Endodermal cell (in vitro differentiated cells): ENCODE data around the gene RASA2. TPM values are rescaled to one million over a fixed set of nuclear protein-coding genes. Genes with fewer than 3 reads are reported as not detected.

Experiments used
- DNase-seq: peaks from one replicate; pipeline ENCODE4 v3.0.0-alpha.2; 2017
- H3K27ac ChIP-seq: 2 replicates; pipeline ENCODE4 v1.5.1; 2013; ENCODE audit warnings: mild to moderate bottlenecking, low read depth, low read length, moderate library complexity
- H3K27me3 ChIP-seq: 2 replicates; pipeline ENCODE4 v1.6.1; 2013; ENCODE audit warnings: mild to moderate bottlenecking, low read length, moderate library complexity; ENCODE audit not compliant: insufficient read depth, control insufficient read depth, poor library complexity, severe bottlenecking
- H3K36me3 ChIP-seq: 2 replicates; pipeline ENCODE4 v1.7.0; 2013; ENCODE audit warnings: mild to moderate bottlenecking, low read length, moderate library complexity; ENCODE audit not compliant: control insufficient read depth, insufficient read depth
- H3K4me1 ChIP-seq: one replicate; pipeline ENCODE4 v1.7.0; 2013; ENCODE audit warnings: low read length; ENCODE audit not compliant: control insufficient read depth, insufficient read depth
- H3K4me3 ChIP-seq: 2 replicates; pipeline ENCODE4 v1.5.1; 2013; ENCODE audit warnings: mild to moderate bottlenecking, low read length, moderate library complexity
- H3K9ac ChIP-seq: 2 replicates; pipeline ENCODE4 v1.6.1; 2013; ENCODE audit warnings: mild to moderate bottlenecking, low read length, moderate library complexity; ENCODE audit not compliant: poor library complexity, severe bottlenecking; ENCODE audit errors: extremely low read depth
- H3K9me3 ChIP-seq: 2 replicates; pipeline ENCODE4 v1.6.1; 2013; ENCODE audit warnings: mild to moderate bottlenecking, low read length, moderate library complexity; ENCODE audit not compliant: control insufficient read depth
- H3K27ac Mint-ChIP-seq: 2 replicates; pipeline ENCODE4 v1.8.0; 2020; ENCODE audit warnings: mixed read lengths
- H3K27me3 Mint-ChIP-seq: 2 replicates; pipeline ENCODE4 v1.8.0; 2021; ENCODE audit warnings: mild to moderate bottlenecking, mixed read lengths; ENCODE audit not compliant: insufficient read depth
- H3K36me3 Mint-ChIP-seq: 2 replicates; pipeline ENCODE4 v1.8.0; 2020; ENCODE audit warnings: low read depth, mixed read lengths
- H3K4me1 Mint-ChIP-seq: 2 replicates; pipeline ENCODE4 v1.8.0; 2020; ENCODE audit warnings: mixed read lengths
- H3K4me3 Mint-ChIP-seq: 2 replicates; pipeline ENCODE4 v1.8.0; 2020; ENCODE audit warnings: mild to moderate bottlenecking, moderate library complexity, mixed read lengths
- H3K9me3 Mint-ChIP-seq: 2 replicates; pipeline ENCODE4 v1.8.0; 2020; ENCODE audit warnings: mild to moderate bottlenecking, mixed read lengths
- CTCF ChIP-seq: fragments of 200-600 bp; sonication (generic); conservative IDR thresholded peaks from 2 replicates; pipeline ENCODE4 v1.5.0; 2021; ENCODE audit warnings: antibody characterized with exemption, mild to moderate bottlenecking
- WGBS, 2 experiments: methylation state at CpG; one replicate each; pipeline versions ENCODE4 v1.1.5 to v1.1.7; 2013; ENCODE audit warnings: missing lambda C conversion rate in 2 of 2, mixed read lengths in 1 of 2; ENCODE audit not compliant: insufficient coverage in 1 of 2, insufficient read length in 1 of 2; 5-methylcytosine and 5-hydroxymethylcytosine counted together
- total RNA-seq, 2 donors: library from RNA; stranded (reverse); fragmentation: NEBNext Ultra II Directional in 1 of 2; extraction: Animal tissue kit (Norgen Biotek cat#: 25700) in 1 of 2; gene quantifications; 2 replicates in 1 of 2; 3 replicates in 1 of 2; pipeline ENCODE4 v1.2.1, GENCODE V29; 2021

RASA2 gene
- total RNA-seq, 2 donors from 2014 or later = 20.5 to 25.0 TPM

DNA sequence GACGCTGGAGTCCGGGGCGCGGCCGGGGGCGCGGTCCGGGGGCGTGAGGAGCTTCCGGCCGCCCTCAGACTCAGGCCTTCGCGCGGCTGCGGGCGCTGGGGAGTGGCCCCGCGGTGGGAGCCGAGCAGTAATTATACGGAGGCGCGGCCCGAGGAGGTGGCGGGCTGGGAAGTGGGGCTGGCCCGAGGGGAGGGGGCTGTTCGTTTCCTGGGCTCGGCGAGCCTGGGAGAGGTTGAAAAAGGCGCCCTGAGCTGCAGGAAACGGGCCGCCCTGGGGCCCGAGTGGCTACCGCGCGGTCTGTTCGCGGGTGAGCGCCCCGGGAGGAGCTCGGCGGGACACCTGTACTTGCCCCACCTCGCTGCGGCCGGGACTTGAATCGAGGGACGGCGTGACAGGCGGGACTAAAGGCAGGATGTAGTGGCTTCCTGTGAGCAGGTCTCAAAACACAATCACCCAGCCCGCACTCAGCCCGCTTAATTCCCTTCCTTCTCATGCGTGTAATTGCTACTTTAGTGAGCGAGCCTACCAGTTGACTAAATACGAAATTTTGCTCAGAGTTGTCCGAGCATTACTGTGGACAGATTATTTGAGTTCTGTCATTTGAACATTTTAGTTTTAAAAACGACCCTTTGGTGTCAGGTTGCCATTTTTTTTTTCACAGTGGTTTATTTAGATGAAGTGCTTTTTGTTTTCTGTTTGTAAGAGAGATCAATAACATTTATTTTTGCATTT lies 860 bp downstream of the RASA2 start:
- Mint-ChIP-seq H3K4me3 (peak overlapping the region; percentile 73), H3K4me1 (peaks cover 35% of the 10 kb centered on the region), H3K9me3 (no peaks in the 10 kb centered on the region), H3K27me3 (peaks cover 27% of the 10 kb centered on the region), H3K36me3 (no peaks in the 10 kb centered on the region), H3K27ac (peak overlapping the region; percentile 83)
- WGBS, 2 experiments = 0 to 1% methylated on average over 31 to 55 of the region's 55 CpGs
- Histone ChIP-seq H3K4me1 (peaks cover 18% of the 10 kb centered on the region), H3K4me3 (peak overlapping the region; percentile 85), H3K27ac (peak overlapping the region; percentile 89), H3K27me3 (no peaks in the 10 kb centered on the region), H3K9ac (peak overlapping the region; percentile 37), H3K9me3 (no peaks in the 10 kb centered on the region), H3K36me3 (no peaks in the 10 kb centered on the region)
- DNase-seq = peak; percentile 90
- TF ChIP-seq CTCF = no peak

- no peak for DNase-seq
- H3K4me1 ChIP-seq = peaks cover 18% of the 10 kb centered on the region
- H3K9me3 Mint-ChIP-seq = no peaks in the 10 kb centered on the region
- H3K4me3 ChIP-seq = peak overlapping the region; percentile 85
- no peak overlapping the region for H3K27ac Mint-ChIP-seq
- H3K9me3 ChIP-seq = no peaks in the 10 kb centered on the region
- H3K4me1 Mint-ChIP-seq = peaks cover 35% of the 10 kb centered on the region
- no peak for TF ChIP-seq CTCF
- H3K27me3 ChIP-seq = no peaks in the 10 kb centered on the region
- H3K4me3 Mint-ChIP-seq = no peak overlapping the region
- peaks cover 17% of the 10 kb centered on the region for H3K27me3 Mint-ChIP-seq
- H3K36me3 ChIP-seq = no peaks in the 10 kb centered on the region
- 59% methylated on average over 1 of the region's 1 CpG; no CpG with 5 or more reads in 1 of the 2 experiments for WGBS, 2 experiments
- no peak overlapping the region for H3K9ac ChIP-seq
- H3K27ac ChIP-seq = no peak overlapping the region
- no peaks in the 10 kb centered on the region for H3K36me3 Mint-ChIP-seq
Measured at GRCh38 chr3:141489203-141489602, 2.4 kb downstream of the RASA2 start.

DNA sequence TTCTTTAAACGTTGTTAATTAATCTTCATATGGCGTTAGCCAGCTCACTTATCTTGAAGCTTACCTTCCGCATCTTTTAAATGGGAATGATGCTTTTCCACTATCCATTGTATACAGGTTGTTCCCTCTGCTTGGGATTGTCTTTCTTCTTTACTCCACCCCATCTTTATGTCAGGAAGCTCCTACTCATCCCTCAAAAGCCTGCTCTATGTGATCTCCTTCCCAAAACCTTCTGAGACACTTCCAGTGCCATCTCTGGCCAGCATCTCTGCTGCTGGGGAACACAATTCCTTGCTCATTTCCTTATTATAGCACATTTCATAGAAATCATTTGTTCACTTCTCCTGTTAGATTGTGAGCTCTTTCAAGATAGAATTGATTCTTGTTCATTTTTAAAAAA lies 4.3 kb downstream of the RASA2 start:
- H3K27me3 ChIP-seq = no peaks in the 10 kb centered on the region
- H3K9me3 Mint-ChIP-seq = no peaks in the 10 kb centered on the region
- peaks cover 30% of the 10 kb centered on the region for H3K4me1 Mint-ChIP-seq
- DNase-seq = no peak
- 92% methylated on average over 3 of the region's 3 CpGs for WGBS, 2 experiments
- no peak for TF ChIP-seq CTCF
- no peak overlapping the region for H3K9ac ChIP-seq
- no peak overlapping the region for H3K27ac ChIP-seq
- no peaks in the 10 kb centered on the region for H3K27me3 Mint-ChIP-seq
- H3K36me3 Mint-ChIP-seq = no peaks in the 10 kb centered on the region
- H3K27ac Mint-ChIP-seq = no peak overlapping the region
- peaks cover 15% of the 10 kb centered on the region for H3K4me1 ChIP-seq
- no peak overlapping the region for H3K4me3 ChIP-seq
- H3K9me3 ChIP-seq = no peaks in the 10 kb centered on the region
- no peaks in the 10 kb centered on the region for H3K36me3 ChIP-seq
- H3K4me3 Mint-ChIP-seq = no peak overlapping the region
